MM.1S (cell line): ENCODE results near the gene BRPF3.

ENCODE experiments used
- EZH2phosphoT487 ChIP-seq: fragments of 300-600 bp; sonication (generic); IDR thresholded peaks from 2 replicates; pipeline ENCODE4 v1.6.1; 2018; ENCODE audit warnings: antibody characterized with exemption, low read length
- TF ChIP-seq, protein P1 (sequence below): fragments of 300-600 bp; sonication (generic); IDR thresholded peaks from 2 replicates; pipeline ENCODE4 v1.5.1; 2016; ENCODE audit warnings: antibody characterized with exemption, low read length, mixed read lengths

DNA sequence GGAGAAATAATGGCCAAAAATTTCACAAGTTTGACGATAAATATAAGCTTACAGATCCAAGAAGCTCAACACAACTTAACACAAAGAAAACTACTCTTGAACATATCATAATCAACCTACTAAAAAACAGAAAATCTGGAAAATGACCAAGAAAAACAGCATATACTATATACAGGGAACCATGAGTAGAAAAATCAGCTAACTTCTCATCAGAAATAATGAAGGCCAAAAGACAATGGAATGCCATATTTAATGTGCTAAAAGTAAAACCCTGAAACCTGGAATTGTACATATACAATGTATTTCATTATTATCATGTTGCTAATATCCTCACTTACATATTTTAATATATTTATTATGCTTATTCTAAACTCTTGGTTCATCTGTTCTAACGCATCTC lies 40.9 kb upstream of the BRPF3 start:
- TF ChIP-seq, protein P1, sequence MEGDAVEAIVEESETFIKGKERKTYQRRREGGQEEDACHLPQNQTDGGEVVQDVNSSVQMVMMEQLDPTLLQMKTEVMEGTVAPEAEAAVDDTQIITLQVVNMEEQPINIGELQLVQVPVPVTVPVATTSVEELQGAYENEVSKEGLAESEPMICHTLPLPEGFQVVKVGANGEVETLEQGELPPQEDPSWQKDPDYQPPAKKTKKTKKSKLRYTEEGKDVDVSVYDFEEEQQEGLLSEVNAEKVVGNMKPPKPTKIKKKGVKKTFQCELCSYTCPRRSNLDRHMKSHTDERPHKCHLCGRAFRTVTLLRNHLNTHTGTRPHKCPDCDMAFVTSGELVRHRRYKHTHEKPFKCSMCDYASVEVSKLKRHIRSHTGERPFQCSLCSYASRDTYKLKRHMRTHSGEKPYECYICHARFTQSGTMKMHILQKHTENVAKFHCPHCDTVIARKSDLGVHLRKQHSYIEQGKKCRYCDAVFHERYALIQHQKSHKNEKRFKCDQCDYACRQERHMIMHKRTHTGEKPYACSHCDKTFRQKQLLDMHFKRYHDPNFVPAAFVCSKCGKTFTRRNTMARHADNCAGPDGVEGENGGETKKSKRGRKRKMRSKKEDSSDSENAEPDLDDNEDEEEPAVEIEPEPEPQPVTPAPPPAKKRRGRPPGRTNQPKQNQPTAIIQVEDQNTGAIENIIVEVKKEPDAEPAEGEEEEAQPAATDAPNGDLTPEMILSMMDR = no peak
- TF ChIP-seq EZH2phosphoT487 = no peak
